ENCODE measurements around the gene MAP3K13. TPM values are rescaled to one million over a fixed set of nuclear protein-coding genes. Genes with fewer than 3 reads are reported as not detected.

MAP3K13 gene
- total RNA-seq, 1 experiment from 2014 or later, result 24.4 TPM

DNA sequence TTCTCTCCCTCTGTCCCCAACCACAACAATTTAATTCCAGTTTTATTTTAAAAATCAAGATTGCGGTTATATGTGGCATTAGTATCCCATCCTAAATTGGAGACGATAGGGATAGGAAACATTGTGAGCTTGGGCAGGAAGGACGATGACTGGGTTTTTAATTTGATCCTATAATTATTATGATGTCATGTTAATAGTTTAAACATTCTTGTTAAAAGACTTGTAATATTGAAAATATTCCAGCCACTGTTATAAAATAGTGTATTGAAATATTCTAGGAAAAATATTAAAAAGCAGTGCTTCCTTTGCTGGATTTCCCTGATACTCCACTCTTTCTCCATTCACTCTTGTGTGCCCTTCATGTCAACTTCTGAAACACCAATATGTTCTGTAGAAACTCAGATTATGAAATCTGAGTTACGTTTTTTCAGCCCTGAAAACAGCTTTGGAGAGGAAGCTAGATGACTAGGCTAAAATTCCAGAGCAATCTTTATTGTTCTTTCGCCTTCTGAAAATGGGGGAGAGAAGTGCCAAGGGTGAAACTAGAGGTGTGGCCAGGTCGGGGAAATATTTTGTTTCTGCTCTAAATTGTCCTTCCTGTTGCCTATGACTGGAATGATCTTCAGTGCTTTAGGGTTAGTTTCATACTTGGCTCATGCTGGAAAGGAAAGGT is 46.1 kb upstream of the MAP3K13 start:
- DNase-seq, result peak; percentile 62
- Histone ChIP-seq H3K27me3 (ENCODE audit: low read length) (no peaks in the 10 kb centered on the region), H3K4me1 (ENCODE audit: insufficient read depth, low read length) (peaks cover 22% of the 10 kb centered on the region), H3K36me3 (ENCODE audit: low read depth, low read length) (no peaks in the 10 kb centered on the region), H3K9ac (ENCODE audit: low read length) (peak overlapping the region; percentile 33), H3K79me2 (ENCODE audit: low read length) (no peaks in the 10 kb centered on the region), H2AFZ (ENCODE audit: low read length) (peak overlapping the region; percentile 81), H4K20me1 (ENCODE audit: low read length) (no peaks in the 10 kb centered on the region), H3K4me3 (ENCODE audit: low read length) (peak overlapping the region; percentile 43), H3K27ac (ENCODE audit: low read length) (peak overlapping the region; percentile 75), H3F3A (ENCODE audit: low read length, unreplicated experiment) (peaks cover 3% of the 10 kb centered on the region), H3K9me3 (ENCODE audit: low read length) (no peaks in the 10 kb centered on the region), H3K9me2 (replicated peaks; ENCODE audit: low read length) (no peaks in the 10 kb centered on the region), H3K4me2 (ENCODE audit: low read length) (peak overlapping the region; percentile 67)
- ChIA-PET POLR2A (ENCODE audit: unreplicated experiment) (interaction anchor here (0.6 kb wide), 1 partner anchor 83 kb away, joined by 3 read pairs; no protein-coding TSS in a partner anchor), CTCF (interaction anchor here (1.0 kb wide), 1 partner anchor 8 kb away, joined by 4 read pairs; no protein-coding TSS in a partner anchor)
- BruUV-seq (replicated peaks), result no TSS peak
- ATAC-seq, result peak; percentile 4; the same call in 1 of the 2 replicates
- intact Hi-C loops (cut with micrococcal nuclease), result no loop called here
- TF ChIP-seq EZH2phosphoT487 (IDR thresholded peaks at IDR 0.05; ENCODE audit: borderline replicate concordance, low read length) (no peak), CTCF (conservative IDR thresholded peaks at IDR 0.05; ENCODE audit: low read depth, low read length) (no peak), EZH2 (IDR thresholded peaks at IDR 0.05; ENCODE audit: low read length, unreplicated experiment) (no peak)

DNA sequence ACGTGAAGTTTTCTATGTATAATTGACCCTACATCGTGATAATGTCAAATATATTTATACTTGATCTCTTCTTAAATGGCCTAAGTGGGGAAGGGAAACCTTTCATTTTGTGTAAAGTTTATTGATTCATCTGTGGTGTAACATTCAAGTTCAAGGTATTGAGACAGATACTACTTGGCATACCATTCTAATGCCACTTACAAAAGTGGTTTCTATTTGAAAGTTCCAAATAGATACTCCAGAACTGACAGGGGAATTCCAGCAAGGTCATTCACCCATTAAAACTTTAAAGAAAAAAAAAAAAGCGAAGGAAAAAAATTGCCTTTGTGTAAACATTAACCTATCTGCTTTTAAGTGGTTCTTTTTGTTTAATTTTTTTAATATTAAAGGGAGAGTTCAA is 45.3 kb upstream of the MAP3K13 start:
- ATAC-seq (no peak), DNase-seq (peak; percentile 10)
- no TSS peak for BruUV-seq (replicated peaks)
- Histone ChIP-seq H2AFZ (ENCODE audit: low read length) (peak overlapping the region; percentile 81; the same call in 1 of the 2 replicates), H3K27ac (ENCODE audit: low read length) (peak overlapping the region; percentile 75), H3K36me3 (ENCODE audit: low read depth, low read length) (no peaks in the 10 kb centered on the region), H3K9ac (ENCODE audit: low read length) (peak overlapping the region; percentile 33), H3K4me3 (ENCODE audit: low read length) (peak overlapping the region; percentile 43), H3K9me3 (ENCODE audit: low read length) (no peaks in the 10 kb centered on the region), H3K79me2 (ENCODE audit: low read length) (no peaks in the 10 kb centered on the region), H3K9me2 (replicated peaks; ENCODE audit: low read length) (no peaks in the 10 kb centered on the region), H3F3A (ENCODE audit: low read length, unreplicated experiment) (peaks cover 3% of the 10 kb centered on the region), H3K27me3 (ENCODE audit: low read length) (no peaks in the 10 kb centered on the region), H3K4me1 (ENCODE audit: insufficient read depth, low read length) (peaks cover 22% of the 10 kb centered on the region), H3K4me2 (ENCODE audit: low read length) (peak overlapping the region; percentile 67), H4K20me1 (ENCODE audit: low read length) (no peaks in the 10 kb centered on the region)
- TF ChIP-seq EZH2 (IDR thresholded peaks at IDR 0.05; ENCODE audit: low read length, unreplicated experiment) (no peak), CTCF (conservative IDR thresholded peaks at IDR 0.05; ENCODE audit: low read depth, low read length) (no peak), EZH2phosphoT487 (IDR thresholded peaks at IDR 0.05; ENCODE audit: borderline replicate concordance, low read length) (no peak)
- POLR2A ChIA-PET (ENCODE audit: unreplicated experiment), result interaction anchor here (0.6 kb wide), 1 partner anchor 82 kb away, joined by 3 read pairs; no protein-coding TSS in a partner anchor
- CTCF ChIA-PET, result interaction anchor here (1.0 kb wide), 1 partner anchor 9 kb away, joined by 4 read pairs; no protein-coding TSS in a partner anchor
- intact Hi-C loops (cut with micrococcal nuclease), result loop anchor here (2.0 kb wide), 1 partner anchor 19 kb away; no protein-coding TSS in a partner anchor

DNA sequence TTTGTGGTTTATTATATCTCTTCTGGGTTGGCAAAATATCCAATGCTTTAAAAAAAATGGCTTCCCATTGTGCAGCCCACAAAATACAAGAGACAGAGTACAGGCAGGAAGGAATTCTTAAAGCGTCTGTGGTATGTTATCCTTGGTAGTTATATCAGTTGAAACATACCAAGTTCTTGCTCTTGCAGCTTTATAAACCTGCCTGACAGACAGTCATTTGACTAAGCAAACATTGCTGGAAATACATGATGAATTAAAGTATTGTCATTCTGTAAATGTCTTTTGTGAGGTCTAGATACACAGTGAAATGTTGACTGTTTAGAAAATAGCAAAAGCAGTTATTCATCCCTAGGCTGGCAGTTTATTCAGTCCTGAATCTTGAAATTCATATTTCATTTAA is 44.8 kb upstream of the MAP3K13 start:
- DNase-seq (peak; percentile 84), ATAC-seq (peak; percentile 96)
- H3K27me3 ChIP-seq (ENCODE audit: low read length), result no peaks in the 10 kb centered on the region
- peak overlapping the region; percentile 17; the same call in 1 of the 2 replicates for H3K4me2 ChIP-seq (ENCODE audit: low read length)
- H3K79me2 ChIP-seq (ENCODE audit: low read length), result no peaks in the 10 kb centered on the region
- H3K9ac ChIP-seq (ENCODE audit: low read length), result no peak overlapping the region
- no peaks in the 10 kb centered on the region for H3K36me3 ChIP-seq (ENCODE audit: low read depth, low read length)
- H3K9me3 ChIP-seq (ENCODE audit: low read length), result no peaks in the 10 kb centered on the region
- POLR2A ChIA-PET (ENCODE audit: unreplicated experiment), result no interaction called here
- CTCF ChIA-PET, result no interaction called here
- no peak overlapping the region for H3K4me3 ChIP-seq (ENCODE audit: low read length)
- H3K4me1 ChIP-seq (ENCODE audit: insufficient read depth, low read length), result peaks cover 22% of the 10 kb centered on the region
- no peaks in the 10 kb centered on the region for H4K20me1 ChIP-seq (ENCODE audit: low read length)
- peaks cover 3% of the 10 kb centered on the region for H3F3A ChIP-seq (ENCODE audit: low read length, unreplicated experiment)
- H3K27ac ChIP-seq (ENCODE audit: low read length), result peak overlapping the region; percentile 75
- H2AFZ ChIP-seq (ENCODE audit: low read length), result no peak overlapping the region
- no TSS peak for BruUV-seq (replicated peaks)
- intact Hi-C loops (cut with micrococcal nuclease), result loop anchor here (2.0 kb wide), 1 partner anchor 19 kb away; no protein-coding TSS in a partner anchor
- no peak for TF ChIP-seq EZH2 (IDR thresholded peaks at IDR 0.05; ENCODE audit: low read length, unreplicated experiment)
- no peak for TF ChIP-seq EZH2phosphoT487 (IDR thresholded peaks at IDR 0.05; ENCODE audit: borderline replicate concordance, low read length)
- no peak for TF ChIP-seq CTCF (conservative IDR thresholded peaks at IDR 0.05; ENCODE audit: low read depth, low read length)
- no peaks in the 10 kb centered on the region for H3K9me2 ChIP-seq (replicated peaks; ENCODE audit: low read length)
